OCI-LY1 (cell line): ENCODE data around the gene FURIN.
"Not testable (repeated sequence)": the region's sequence is repeated elsewhere in the genome, so short reads cannot be mapped to it uniquely, and the experiment has no call there.

Experiments used
- H2AFZ ChIP-seq: fragments of 200-600 bp; sonication (generic), shearing (Covaris generic); 2 replicates; pipeline ENCODE4 v1.6.0; 2014; ENCODE audit warnings: antibody characterized with exemption, mild to moderate bottlenecking, low read length
- H3F3A ChIP-seq: fragments of 200-600 bp; sonication (generic), shearing (Covaris generic); 2 replicates; pipeline ENCODE4 v1.6.0; 2014; ENCODE audit warnings: mild to moderate bottlenecking, antibody characterized with exemption, low read length, moderate library complexity; ENCODE audit not compliant: insufficient read depth
- H3K27ac ChIP-seq: fragments of 200-600 bp; sonication (generic); 2 replicates; pipeline ENCODE4 v1.5.1; 2014; ENCODE audit warnings: low read length, mixed run types, mild to moderate bottlenecking, low read depth; ENCODE audit not compliant: poor library complexity, severe bottlenecking
- H3K27me3 ChIP-seq: fragments of 200-600 bp; sonication (generic); 2 replicates; pipeline ENCODE4 v1.6.0; 2014; ENCODE audit warnings: antibody characterized with exemption, mild to moderate bottlenecking, low read length, moderate library complexity; ENCODE audit not compliant: insufficient read depth
- H3K36me3 ChIP-seq: fragments of 200-600 bp; sonication (generic); 2 replicates; pipeline ENCODE4 v1.6.1; 2014; ENCODE audit warnings: mild to moderate bottlenecking, antibody characterized with exemption, low read length, moderate library complexity, mixed read lengths; ENCODE audit not compliant: insufficient read depth
- H3K4me1 ChIP-seq: fragments of 200-600 bp; sonication (generic); 2 replicates; pipeline ENCODE4 v1.5.1; 2014; ENCODE audit warnings: mild to moderate bottlenecking, low read length, moderate library complexity; ENCODE audit not compliant: insufficient read depth, severe bottlenecking
- H3K4me2 ChIP-seq: fragments of 200-600 bp; sonication (generic), shearing (Covaris generic); 2 replicates; pipeline ENCODE4 v1.6.1; 2014; ENCODE audit warnings: low read length
- H3K4me3 ChIP-seq: fragments of 200-600 bp; sonication (generic); 2 replicates; pipeline ENCODE4 v1.5.1; 2014; ENCODE audit warnings: low read length, low read depth, mild to moderate bottlenecking, mixed read lengths; ENCODE audit not compliant: poor library complexity, severe bottlenecking
- H3K79me2 ChIP-seq: fragments of 200-600 bp; shearing (Covaris generic); 2 replicates; pipeline ENCODE4 v1.6.1; 2016; ENCODE audit warnings: mixed run types, low read length, mixed read lengths; ENCODE audit not compliant: insufficient read depth
- H3K9ac ChIP-seq: fragments of 200-600 bp; sonication (generic), shearing (Covaris generic); 2 replicates; pipeline ENCODE4 v1.6.1; 2014; ENCODE audit warnings: mild to moderate bottlenecking, low read length, mixed read lengths
- H3K9me2 ChIP-seq: fragments of 200-600 bp; sonication (generic), shearing (Covaris generic); 2 replicates; pipeline ENCODE4 v1.6.1; 2014; ENCODE audit warnings: low read depth, mild to moderate bottlenecking, low read length, mixed read lengths
- H3K9me3 ChIP-seq: fragments of 200-600 bp; shearing (Covaris generic); 2 replicates; pipeline ENCODE4 v1.6.1; 2014; ENCODE audit warnings: low read length, mixed read lengths
- H4K20me1 ChIP-seq: fragments of 200-600 bp; sonication (generic), shearing (Covaris generic); 2 replicates; pipeline ENCODE4 v1.6.0; 2016; ENCODE audit warnings: mild to moderate bottlenecking, low read length; ENCODE audit not compliant: insufficient read depth
- CTCF ChIP-seq: fragments of 200-600 bp; sonication (generic), shearing (Covaris generic); IDR thresholded peaks from 2 replicates; pipeline ENCODE4 v1.5.1; 2017; ENCODE audit warnings: mild to moderate bottlenecking, antibody characterized with exemption, low read length, moderate library complexity, mixed read lengths
- EZH2 ChIP-seq: fragments of 200-600 bp; sonication (generic), shearing (Covaris generic); IDR thresholded peaks from 2 replicates; pipeline ENCODE4 v1.8.0; 2017; ENCODE audit warnings: borderline replicate concordance, mixed run types, mild to moderate bottlenecking, antibody characterized with exemption, low read length, moderate library complexity, mixed read lengths

Gene FURIN

GRCh38 chr15:90928106-90928505 lies 59.7 kb downstream of the FURIN start:
- H3K79me2 ChIP-seq, H3K36me3 ChIP-seq, H4K20me1 ChIP-seq, H3K9me2 ChIP-seq, H3K4me2 ChIP-seq, H3F3A ChIP-seq, H3K9me3 ChIP-seq, H2AFZ ChIP-seq, H3K27me3 ChIP-seq, H3K4me3 ChIP-seq: not testable (repeated sequence)
- Histone ChIP-seq H3K4me1 (peaks cover 31% of the 10 kb centered on the region), H3K9ac (peak overlapping the region; percentile 22; the same call in 1 of the 2 replicates), H3K27ac (peak overlapping the region; percentile 43)

- Histone ChIP-seq H3K9me2 (no peaks in the 10 kb centered on the region), H3K9ac (peak overlapping the region; percentile 89), H2AFZ (peak overlapping the region; percentile 43), H3K27ac (peak overlapping the region; percentile 90), H3K4me2 (peak overlapping the region; percentile 95), H3K36me3 (no peaks in the 10 kb centered on the region), H3K27me3 (no peaks in the 10 kb centered on the region), H3K9me3 (no peaks in the 10 kb centered on the region), H3K4me1 (peaks cover 37% of the 10 kb centered on the region), H3F3A (no peaks in the 10 kb centered on the region), H3K4me3 (peak overlapping the region; percentile 92), H3K79me2 (no peaks in the 10 kb centered on the region), H4K20me1 (no peaks in the 10 kb centered on the region)
- TF ChIP-seq EZH2 (no peak), CTCF (no peak)
These were observed 61.0 kb downstream of the FURIN start for GRCh38 chr15:90929246-90930019.

- Histone ChIP-seq H3K9me3 (no peaks in the 10 kb centered on the region), H3K4me2 (peak overlapping the region; percentile 95), H2AFZ (no peak overlapping the region), H3K79me2 (no peaks in the 10 kb centered on the region), H4K20me1 (no peaks in the 10 kb centered on the region), H3K9me2 (no peaks in the 10 kb centered on the region), H3K36me3 (no peaks in the 10 kb centered on the region), H3K4me1 (peaks cover 46% of the 10 kb centered on the region), H3K27ac (peak overlapping the region; percentile 90), H3F3A (no peaks in the 10 kb centered on the region), H3K4me3 (peak overlapping the region; percentile 92), H3K27me3 (no peaks in the 10 kb centered on the region), H3K9ac (peak overlapping the region; percentile 89)
- TF ChIP-seq CTCF (no peak), EZH2 (no peak)
These were observed 62.6 kb downstream of the FURIN start for GRCh38 chr15:90930861-90931574.
